HUES64 (cell line): ENCODE data around the gene SPNS2.

Experiments
- H3K27ac ChIP-seq: 2 replicates; pipeline ENCODE4 v1.7.0; 2013; ENCODE audit warnings: low read depth, low read length, inconsistent platforms
- H3K27me3 ChIP-seq: 2 replicates; pipeline ENCODE4 v1.6.1; 2013; ENCODE audit warnings: mild to moderate bottlenecking, low read length; ENCODE audit not compliant: insufficient read depth
- H3K36me3 ChIP-seq: 2 replicates; pipeline ENCODE4 v1.6.1; 2013; ENCODE audit warnings: mild to moderate bottlenecking, low read length; ENCODE audit not compliant: insufficient read depth
- H3K4me1 ChIP-seq: 2 replicates; pipeline ENCODE4 v1.6.1; 2013; ENCODE audit warnings: mild to moderate bottlenecking, low read length, moderate library complexity; ENCODE audit not compliant: insufficient read depth
- H3K4me3 ChIP-seq: 2 replicates; pipeline ENCODE4 v1.5.1; 2013; ENCODE audit warnings: mild to moderate bottlenecking, low read length, moderate library complexity
- H3K9ac ChIP-seq: 2 replicates; pipeline ENCODE4 v1.6.1; 2013; ENCODE audit warnings: mild to moderate bottlenecking, low read depth, low read length
- H3K9me3 ChIP-seq: 2 replicates; pipeline ENCODE4 v1.6.1; 2013; ENCODE audit warnings: low read depth, low read length; ENCODE audit not compliant: insufficient read depth
- WGBS: fragments of 150-250, 120-280 bp; methylation state at CpG from one replicate; pipeline ENCODE4 v1.1.7; 2013; ENCODE audit warnings: missing lambda C conversion rate; 5-methylcytosine and 5-hydroxymethylcytosine counted together

Gene SPNS2

GRCh38 chr17:4514779-4515178 lies 16.1 kb downstream of the SPNS2 start:
- Histone ChIP-seq H3K4me3 (no peak overlapping the region), H3K9me3 (no peaks in the 10 kb centered on the region), H3K4me1 (peaks cover 7% of the 10 kb centered on the region; the same call in 1 of the 2 replicates), H3K36me3 (no peaks in the 10 kb centered on the region), H3K27ac (no peak overlapping the region), H3K9ac (no peak overlapping the region), H3K27me3 (no peaks in the 10 kb centered on the region)
- WGBS = 86% methylated on average over 11 of the region's 11 CpGs

- no peaks in the 10 kb centered on the region for H3K9me3 ChIP-seq
- peaks cover 7% of the 10 kb centered on the region; the same call in 1 of the 2 replicates for H3K4me1 ChIP-seq
- H3K36me3 ChIP-seq = no peaks in the 10 kb centered on the region
- H3K4me3 ChIP-seq = no peak overlapping the region
- no peak overlapping the region for H3K27ac ChIP-seq
- no peaks in the 10 kb centered on the region for H3K27me3 ChIP-seq
- no peak overlapping the region for H3K9ac ChIP-seq
- WGBS = 89% methylated on average over 5 of the region's 5 CpGs
Observed at GRCh38 chr17:4515501-4515900, 16.8 kb downstream of the SPNS2 start.

- Histone ChIP-seq H3K4me1 (peaks cover 7% of the 10 kb centered on the region; the same call in 1 of the 2 replicates), H3K9me3 (no peaks in the 10 kb centered on the region), H3K27me3 (no peaks in the 10 kb centered on the region), H3K4me3 (no peak overlapping the region), H3K36me3 (no peaks in the 10 kb centered on the region), H3K9ac (no peak overlapping the region), H3K27ac (no peak overlapping the region)
- WGBS = 96% methylated on average over 8 of the region's 11 CpGs
Observed at GRCh38 chr17:4516735-4517134, 18.1 kb downstream of the SPNS2 start.

- Histone ChIP-seq H3K9ac (no peak overlapping the region), H3K27ac (no peak overlapping the region), H3K36me3 (no peaks in the 10 kb centered on the region), H3K27me3 (peaks cover 4% of the 10 kb centered on the region; the same call in 1 of the 2 replicates), H3K4me3 (no peak overlapping the region), H3K9me3 (no peaks in the 10 kb centered on the region), H3K4me1 (peaks cover 3% of the 10 kb centered on the region; the same call in 1 of the 2 replicates)
- WGBS = 88% methylated on average over 10 of the region's 10 CpGs
Observed at GRCh38 chr17:4518901-4519300, 20.2 kb downstream of the SPNS2 start.

- Histone ChIP-seq H3K4me1 (no peaks in the 10 kb centered on the region), H3K36me3 (no peaks in the 10 kb centered on the region), H3K9ac (no peak overlapping the region), H3K27me3 (peaks cover 4% of the 10 kb centered on the region; the same call in 1 of the 2 replicates), H3K9me3 (no peaks in the 10 kb centered on the region), H3K4me3 (no peak overlapping the region), H3K27ac (no peak overlapping the region)
- 75% methylated on average over 14 of the region's 14 CpGs for WGBS
Observed at GRCh38 chr17:4519361-4519788, 20.7 kb downstream of the SPNS2 start.

- no peak overlapping the region for H3K4me3 ChIP-seq
- 91% methylated on average over 19 of the region's 19 CpGs for WGBS
- no peak overlapping the region for H3K27ac ChIP-seq
- H3K9ac ChIP-seq = no peak overlapping the region
- H3K9me3 ChIP-seq = no peaks in the 10 kb centered on the region
- H3K36me3 ChIP-seq = no peaks in the 10 kb centered on the region
- no peaks in the 10 kb centered on the region for H3K4me1 ChIP-seq
- peaks cover 4% of the 10 kb centered on the region; the same call in 1 of the 2 replicates for H3K27me3 ChIP-seq
Observed at GRCh38 chr17:4520060-4520893, 21.6 kb downstream of the SPNS2 start.

GRCh38 chr17:4520894-4521600 lies 22.4 kb downstream of the SPNS2 start:
- H3K36me3 ChIP-seq = no peaks in the 10 kb centered on the region
- no peaks in the 10 kb centered on the region for H3K9me3 ChIP-seq
- no peak overlapping the region for H3K27ac ChIP-seq
- H3K4me1 ChIP-seq = no peaks in the 10 kb centered on the region
- no peak overlapping the region for H3K9ac ChIP-seq
- H3K27me3 ChIP-seq = peaks cover 10% of the 10 kb centered on the region; the same call in 1 of the 2 replicates
- no peak overlapping the region for H3K4me3 ChIP-seq
- WGBS = 97% methylated on average over 7 of the region's 8 CpGs

GRCh38 chr17:4522661-4523060 lies 24.0 kb downstream of the SPNS2 start:
- Histone ChIP-seq H3K9ac (no peak overlapping the region), H3K9me3 (no peaks in the 10 kb centered on the region), H3K27me3 (peaks cover 21% of the 10 kb centered on the region), H3K36me3 (no peaks in the 10 kb centered on the region), H3K4me3 (no peak overlapping the region), H3K27ac (no peak overlapping the region), H3K4me1 (no peaks in the 10 kb centered on the region)
- WGBS = 86% methylated on average over 6 of the region's 6 CpGs

GRCh38 chr17:4523946-4524345 lies 25.3 kb downstream of the SPNS2 start:
- Histone ChIP-seq H3K4me3 (no peak overlapping the region), H3K27ac (no peak overlapping the region)

GRCh38 chr17:4525691-4526397 lies 27.2 kb downstream of the SPNS2 start:
- no peaks in the 10 kb centered on the region for H3K36me3 ChIP-seq
- peaks cover 33% of the 10 kb centered on the region for H3K27me3 ChIP-seq
- no peaks in the 10 kb centered on the region for H3K9me3 ChIP-seq
- no peak overlapping the region for H3K27ac ChIP-seq
- no peak overlapping the region for H3K9ac ChIP-seq
- 90% methylated on average over 11 of the region's 11 CpGs for WGBS
- no peak overlapping the region for H3K4me3 ChIP-seq
- no peaks in the 10 kb centered on the region for H3K4me1 ChIP-seq

More at GRCh38 chr17:4523946-4524345, 25.3 kb downstream of the SPNS2 start:
- WGBS = 89% methylated on average over 8 of the region's 8 CpGs
- Histone ChIP-seq H3K36me3 (no peaks in the 10 kb centered on the region), H3K9ac (no peak overlapping the region), H3K9me3 (no peaks in the 10 kb centered on the region), H3K4me1 (no peaks in the 10 kb centered on the region), H3K27me3 (peaks cover 25% of the 10 kb centered on the region)

GRCh38 chr17:4527134-4527533 lies 28.5 kb downstream of the SPNS2 start:
- WGBS = 100% methylated on average over 1 of the region's 1 CpG

More at GRCh38 chr17:4527134-4527533, 28.5 kb downstream of the SPNS2 start:
- no peaks in the 10 kb centered on the region for H3K9me3 ChIP-seq
- peaks cover 45% of the 10 kb centered on the region for H3K27me3 ChIP-seq
- H3K4me3 ChIP-seq = no peak overlapping the region
- no peak overlapping the region for H3K9ac ChIP-seq
- H3K27ac ChIP-seq = no peak overlapping the region
- no peaks in the 10 kb centered on the region for H3K4me1 ChIP-seq
- H3K36me3 ChIP-seq = no peaks in the 10 kb centered on the region
